ENCODE measurements around the gene MCFD2.
"Not testable (repeated sequence)": the region's sequence is repeated elsewhere in the genome, so short reads cannot be mapped to it uniquely, and the experiment has no call there.

The MCFD2 gene

DNA sequence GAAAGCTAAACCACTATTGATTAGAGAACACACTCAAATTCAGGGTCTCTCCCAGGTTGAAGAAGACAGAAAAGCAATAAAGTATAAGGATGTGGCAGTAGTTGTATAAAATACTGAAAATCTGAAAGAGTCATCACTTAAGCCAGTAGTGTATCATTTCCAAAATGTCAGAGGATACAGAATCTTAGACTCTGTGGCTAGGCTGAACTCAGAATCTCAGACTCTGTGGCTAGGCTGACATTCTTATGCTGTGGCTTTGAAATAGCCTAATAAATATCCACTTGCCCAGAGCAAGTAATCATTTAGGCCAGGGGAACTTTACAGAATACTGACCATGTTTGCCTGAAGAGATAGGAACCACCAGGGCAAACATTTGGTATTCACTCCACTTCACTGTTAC, 13.1 kb downstream of the MCFD2 start:
- no peak for DNase-seq (ENCODE audit: low read depth in 2 of 2)

DNA sequence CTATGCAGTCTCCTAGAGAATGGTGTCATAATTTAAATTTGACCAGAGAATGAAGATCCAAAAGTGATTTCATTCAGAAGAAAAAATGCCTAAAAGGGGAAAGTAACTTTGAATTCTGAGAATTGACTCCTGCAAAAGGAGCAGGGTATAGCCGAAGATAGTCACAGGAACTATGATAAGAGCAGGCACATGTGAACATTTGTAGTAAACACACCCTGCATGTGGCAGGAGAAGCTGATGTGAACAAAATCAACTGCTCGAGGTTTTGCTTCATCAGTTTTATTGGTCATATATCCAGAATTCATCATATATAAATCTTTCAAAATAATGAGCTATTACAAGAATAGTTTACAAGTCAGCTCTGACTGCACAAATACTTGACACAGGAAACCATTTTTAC, 14.0 kb downstream of the MCFD2 start:
- DNase-seq (ENCODE audit: low read depth in 2 of 2): no peak

DNA sequence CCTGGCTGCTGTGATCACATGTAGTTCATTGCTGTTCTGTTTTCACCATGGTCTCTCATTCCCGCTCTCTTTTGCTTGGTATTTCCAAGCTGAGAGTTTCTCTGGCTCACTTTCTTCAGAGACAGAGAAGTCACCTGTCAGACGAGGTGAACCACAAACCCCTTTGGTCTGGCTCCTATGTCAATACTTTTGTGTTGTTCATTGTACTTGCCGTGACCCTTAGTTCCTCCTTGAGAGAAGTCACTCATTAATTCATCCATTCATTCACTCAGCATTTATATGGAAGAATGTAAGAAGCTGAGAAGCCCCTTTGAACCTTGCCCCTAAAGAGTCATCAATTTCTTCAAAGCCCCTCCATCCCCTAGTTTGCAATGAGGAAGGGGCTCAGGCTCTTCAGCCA, 15.2 kb downstream of the MCFD2 start:
- no peak for DNase-seq (ENCODE audit: low read depth in 2 of 2)

DNA sequence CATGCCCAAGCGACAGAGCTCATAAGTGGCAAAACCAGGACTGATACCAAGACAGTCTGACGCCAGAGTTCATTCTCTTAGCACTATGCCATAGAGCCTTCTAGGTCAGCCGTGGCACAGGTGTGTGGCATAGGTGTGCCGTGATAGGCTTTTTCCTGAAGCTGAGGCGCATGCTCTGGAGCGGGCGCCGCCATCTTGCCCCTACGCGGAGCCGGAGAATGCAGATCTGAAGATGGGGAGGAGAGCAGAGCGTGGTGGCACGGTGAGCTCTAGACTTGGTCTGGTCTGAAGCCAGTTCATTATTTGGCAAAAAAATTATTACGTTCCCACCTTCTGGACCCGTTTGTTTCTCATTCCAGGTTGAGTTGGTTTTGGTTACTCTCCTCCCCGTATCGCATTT, 16.6 kb downstream of the MCFD2 start:
- DNase-seq (ENCODE audit: low read depth in 2 of 2): no peak

DNA sequence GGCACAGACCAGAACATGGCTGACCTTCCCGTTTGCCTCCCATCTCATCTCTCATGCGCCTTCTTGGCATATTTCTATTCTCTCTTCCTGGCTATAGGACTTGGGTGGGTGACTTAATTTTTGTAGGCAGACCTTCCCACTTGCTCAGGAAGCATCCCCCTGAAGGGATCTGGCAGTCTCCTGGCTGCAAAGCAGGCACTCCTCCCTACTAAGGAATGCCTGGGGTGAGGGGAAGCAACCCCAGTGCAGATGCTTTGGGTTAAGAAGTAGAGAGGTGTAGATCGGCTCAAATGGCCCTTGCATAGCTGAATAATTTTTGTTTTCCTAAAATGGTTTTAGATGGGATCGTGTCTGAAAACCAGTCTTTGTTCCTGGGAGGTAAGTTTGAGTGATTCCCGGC, 17.6 kb downstream of the MCFD2 start:
- DNase-seq (ENCODE audit: low read depth in 2 of 2): no peak

DNA sequence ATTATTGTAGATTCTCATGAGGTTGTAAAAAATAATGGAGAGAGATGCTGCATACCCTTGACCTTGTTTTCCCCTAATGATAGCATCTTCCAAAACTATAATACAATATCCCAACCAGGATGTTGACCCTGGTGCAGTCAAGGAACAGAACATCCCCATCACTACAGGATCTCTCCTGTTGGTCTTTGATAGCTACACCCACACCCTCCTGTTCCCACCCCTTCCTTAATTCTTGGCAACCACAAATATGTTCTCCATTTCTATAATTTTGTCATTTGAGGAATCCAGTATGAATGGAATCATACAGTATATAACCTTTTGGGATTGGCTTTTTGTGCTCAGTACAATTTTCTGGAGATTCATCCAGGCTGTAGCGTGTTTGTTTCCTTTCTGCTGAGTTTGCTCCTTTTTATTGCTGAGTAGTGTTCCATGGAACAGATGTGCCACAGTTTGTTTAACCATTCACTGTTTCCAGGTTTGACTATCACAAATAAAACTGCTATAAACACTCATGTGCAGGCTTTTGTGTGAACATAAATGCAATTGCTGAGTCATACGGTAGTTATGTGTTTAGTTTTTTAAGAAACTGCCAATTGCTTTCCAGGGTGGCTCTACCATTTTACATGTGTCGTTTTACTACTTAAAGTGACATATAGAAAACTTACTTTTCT, 22.2 kb downstream of the MCFD2 start:
- DNase-seq (ENCODE audit: low read depth in 2 of 2): no peak

DNA sequence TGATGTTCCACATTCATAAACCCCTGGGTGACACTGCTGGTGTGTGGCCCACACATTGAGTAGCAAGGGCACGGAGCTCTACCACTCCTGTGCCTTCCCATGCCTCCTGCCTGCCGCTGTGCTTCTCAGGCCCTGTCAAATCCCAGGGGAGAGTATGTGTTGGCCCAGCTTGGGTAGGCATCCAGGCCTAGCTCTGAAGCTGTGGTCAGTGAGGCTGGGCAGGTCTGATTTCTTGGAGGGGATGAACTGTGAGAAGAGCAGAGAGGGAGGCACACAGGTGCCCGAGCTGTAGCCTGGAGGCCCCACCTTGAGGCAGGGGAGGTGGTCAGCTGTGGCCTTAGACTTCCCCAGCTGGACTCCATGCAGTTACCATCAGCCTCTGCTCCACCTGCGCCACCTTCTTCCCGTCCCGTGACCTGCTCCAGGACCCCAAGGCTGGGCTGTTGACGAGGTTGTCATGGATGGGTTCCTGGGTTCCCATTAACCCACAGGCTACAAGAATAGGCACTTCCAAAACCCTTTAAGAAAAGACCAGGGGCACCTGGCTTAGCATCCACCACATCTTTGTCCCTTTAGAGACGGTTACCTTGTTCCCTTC, 23.6 kb downstream of the MCFD2 start:
- DNase-seq (ENCODE audit: low read depth in 2 of 2): no peak

DNA sequence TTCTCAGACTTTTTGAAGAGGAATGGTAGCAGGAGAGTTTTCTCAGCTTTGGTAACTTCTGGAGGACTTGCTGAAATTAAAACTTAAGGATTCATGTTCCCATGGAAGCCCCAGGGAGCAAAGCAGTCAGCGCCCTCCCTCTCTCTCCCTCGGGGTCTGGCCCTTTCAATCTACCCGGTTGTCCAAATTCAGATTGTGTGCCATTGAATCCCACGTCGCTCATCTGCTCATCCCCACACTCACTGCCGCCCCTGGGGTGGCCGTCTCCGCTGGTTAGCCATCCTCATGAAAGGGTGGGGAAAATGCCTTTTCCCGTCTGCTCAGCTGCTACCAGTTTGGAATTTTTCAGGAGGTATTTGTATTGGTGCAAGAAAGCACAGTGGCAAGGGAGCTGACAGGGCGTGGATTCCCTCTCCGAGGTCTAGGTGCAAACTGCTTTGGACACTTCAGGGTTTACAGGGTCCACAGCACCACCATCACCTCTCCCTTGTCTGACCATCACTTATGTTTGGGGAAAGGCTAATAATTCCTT, 27.1 kb downstream of the MCFD2 start:
- DNase-seq (ENCODE audit: low read depth in 2 of 2): no peak

DNA sequence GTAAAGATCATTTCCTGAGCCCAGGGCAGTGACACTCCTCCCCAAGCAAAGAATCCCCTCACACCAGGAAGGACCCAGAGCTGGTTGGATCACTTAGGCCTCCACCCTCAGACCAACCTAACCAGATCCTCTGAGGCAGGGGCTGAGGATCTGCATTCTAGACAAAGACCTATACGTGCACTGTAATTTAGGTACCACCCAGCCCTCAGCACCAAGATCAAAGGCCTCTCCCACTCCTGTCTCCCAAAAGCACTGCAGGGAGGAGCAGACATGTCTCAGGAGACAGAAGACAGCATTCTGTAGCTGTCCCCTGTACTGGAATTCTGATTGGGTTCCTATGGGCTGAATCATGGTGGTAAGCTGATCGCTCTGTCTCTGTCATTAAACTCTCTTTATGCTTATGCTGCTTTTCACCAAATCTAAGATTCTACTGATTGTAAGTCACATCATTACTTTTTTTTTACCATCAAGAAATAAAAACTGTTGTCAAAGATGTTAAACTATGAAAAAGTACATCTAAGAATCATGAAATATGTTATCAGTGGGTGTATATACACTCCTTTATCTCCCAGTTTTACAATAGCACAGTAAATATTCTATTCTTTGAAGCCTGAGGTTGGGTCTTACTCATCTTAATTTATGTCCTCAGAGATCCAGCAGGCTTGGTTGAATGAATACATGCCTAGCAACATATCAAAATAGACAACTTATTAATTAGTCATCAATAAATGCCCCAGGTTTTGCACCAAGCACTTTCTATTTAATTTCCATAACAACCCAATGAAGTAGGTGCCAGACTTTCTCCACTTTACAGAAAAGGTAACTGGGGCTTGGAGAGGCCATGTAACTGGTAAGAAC, 28.3 kb downstream of the MCFD2 start:
- no peak for DNase-seq (ENCODE audit: low read depth in 2 of 2)

DNA sequence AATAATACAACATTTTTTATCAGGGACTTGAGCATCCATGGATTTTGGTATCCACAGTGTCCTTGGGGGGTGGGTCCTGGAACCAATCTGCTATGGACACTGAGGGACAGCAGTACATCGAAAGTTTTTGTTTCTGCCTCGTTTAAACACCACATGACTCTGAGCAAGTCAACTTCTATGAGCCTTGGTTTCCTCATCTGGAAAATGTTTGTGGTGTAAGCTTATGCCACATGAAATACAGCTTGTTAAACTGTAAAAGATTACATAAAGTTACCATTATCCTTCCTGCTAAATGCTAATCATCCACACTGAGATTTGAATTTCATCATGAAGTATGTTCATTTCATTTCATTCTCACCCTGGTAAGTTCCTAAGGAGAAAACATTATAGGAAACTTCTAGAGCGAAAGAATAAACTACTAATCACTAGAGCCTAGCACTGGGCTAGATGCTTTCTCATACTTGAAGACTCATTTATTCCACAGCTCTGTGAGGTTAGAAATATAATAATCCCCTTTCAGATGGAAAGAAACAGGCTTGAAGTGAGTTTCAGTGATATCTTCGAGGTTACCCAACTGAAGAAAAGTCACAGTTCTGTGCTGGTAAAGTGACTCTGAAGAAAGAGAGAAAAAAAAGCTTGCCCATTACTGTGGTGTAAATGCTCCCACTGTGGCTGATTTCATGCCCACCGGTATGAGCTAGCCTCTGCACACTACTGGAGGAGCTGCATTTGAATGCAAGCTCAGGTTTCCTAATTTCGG, 29.2 kb downstream of the MCFD2 start:
- no peak for DNase-seq (ENCODE audit: low read depth in 2 of 2)

DNA sequence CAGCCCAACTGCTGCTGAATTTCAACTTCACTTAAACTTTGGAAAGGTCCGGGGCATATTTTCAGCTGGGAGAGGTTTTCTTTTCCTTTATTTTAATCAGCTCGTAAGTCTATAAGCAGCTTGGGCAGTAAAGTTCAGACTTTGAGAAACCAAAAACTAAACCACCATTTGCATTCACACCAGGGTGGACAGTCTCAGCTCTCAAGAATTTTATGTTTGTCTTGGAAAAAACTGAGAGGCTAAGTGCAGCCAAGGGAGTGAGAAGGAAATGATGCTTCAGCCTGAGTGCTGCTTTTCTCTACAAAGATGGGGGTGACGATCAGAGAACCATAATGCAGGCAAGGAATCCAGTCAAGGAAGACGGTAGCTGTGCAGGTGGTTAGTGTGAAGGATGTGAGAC, 30.2 kb downstream of the MCFD2 start:
- DNase-seq (ENCODE audit: low read depth in 2 of 2): no peak

DNA sequence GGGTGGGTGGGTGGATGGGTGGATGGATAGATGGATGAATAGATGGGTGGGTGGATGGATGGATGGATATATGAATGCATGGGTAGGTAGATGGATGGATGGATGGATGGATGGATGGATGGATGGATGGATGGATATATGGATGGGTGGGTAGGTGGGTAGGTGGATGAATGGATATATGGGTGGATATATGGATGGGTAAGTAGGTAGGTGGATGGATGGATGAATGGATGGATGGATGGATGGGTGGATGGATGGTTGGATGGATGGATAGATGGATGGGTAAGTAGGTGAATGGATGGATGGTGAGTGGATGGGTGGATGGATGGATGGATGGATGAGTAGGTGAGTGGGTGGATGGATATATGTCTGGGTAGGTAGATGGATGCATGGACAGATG, 36.1 kb downstream of the MCFD2 start:
- no peak for DNase-seq (ENCODE audit: low read depth in 2 of 2)

DNA sequence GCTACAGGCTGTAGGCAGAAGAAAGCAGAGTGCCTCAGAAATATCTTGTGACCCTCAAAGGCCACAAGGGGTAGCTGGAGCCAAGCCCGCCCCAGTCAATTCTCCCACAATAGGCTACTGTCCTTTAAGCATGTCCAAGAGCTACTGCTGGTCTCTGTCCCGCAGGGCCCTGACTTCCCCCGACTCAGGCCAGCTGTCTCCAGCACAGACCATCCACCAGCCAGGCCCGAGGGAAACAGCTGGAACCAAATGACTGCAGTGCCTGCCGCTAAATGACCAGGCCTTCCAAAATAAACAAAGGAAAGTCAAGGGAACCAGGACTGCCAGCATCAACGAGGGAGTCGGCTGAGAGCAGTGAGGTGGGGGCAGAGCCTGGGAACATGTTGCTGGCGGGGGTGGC, 36.7 kb downstream of the MCFD2 start:
- no peak for DNase-seq (ENCODE audit: low read depth in 2 of 2)

DNA sequence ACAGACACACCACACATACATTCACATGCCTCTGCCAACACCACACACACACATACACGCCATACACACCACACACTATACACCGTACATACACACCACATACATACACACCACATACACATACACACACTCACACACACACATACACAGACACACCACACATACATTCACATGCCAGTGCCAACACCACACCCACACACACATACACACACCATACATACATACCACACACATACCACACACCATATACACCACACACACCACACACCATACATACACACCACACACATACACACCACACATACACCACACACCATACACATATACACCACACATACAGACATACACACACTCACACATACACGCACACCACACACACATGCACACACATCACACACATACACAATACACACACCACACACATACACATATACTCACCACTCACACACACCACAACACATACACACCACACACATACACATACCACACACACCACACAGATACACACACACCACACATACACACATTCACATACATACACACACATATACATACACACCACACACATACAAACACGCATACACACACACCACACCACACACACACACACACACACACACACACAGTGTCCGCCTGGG, 37.2 kb downstream of the MCFD2 start:
- no peak for DNase-seq (ENCODE audit: low read depth in 2 of 2)

DNA sequence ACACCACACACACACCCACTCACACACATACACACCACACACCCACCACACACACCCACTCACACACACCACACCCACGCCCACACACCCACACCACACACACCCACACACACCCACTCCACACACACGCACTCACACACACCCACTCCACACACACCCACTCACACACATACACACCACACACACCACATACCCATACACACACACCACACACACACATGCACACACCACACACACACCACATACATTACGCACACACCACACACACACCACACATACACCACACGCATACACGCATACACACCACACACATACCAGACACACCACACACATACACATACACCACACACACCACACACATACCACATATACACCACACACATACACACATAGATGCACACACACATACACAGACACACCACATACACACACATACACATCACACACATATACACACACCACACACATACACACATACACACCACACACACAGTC, 37.9 kb downstream of the MCFD2 start:
- no peak for DNase-seq (ENCODE audit: low read depth in 2 of 2)

DNA sequence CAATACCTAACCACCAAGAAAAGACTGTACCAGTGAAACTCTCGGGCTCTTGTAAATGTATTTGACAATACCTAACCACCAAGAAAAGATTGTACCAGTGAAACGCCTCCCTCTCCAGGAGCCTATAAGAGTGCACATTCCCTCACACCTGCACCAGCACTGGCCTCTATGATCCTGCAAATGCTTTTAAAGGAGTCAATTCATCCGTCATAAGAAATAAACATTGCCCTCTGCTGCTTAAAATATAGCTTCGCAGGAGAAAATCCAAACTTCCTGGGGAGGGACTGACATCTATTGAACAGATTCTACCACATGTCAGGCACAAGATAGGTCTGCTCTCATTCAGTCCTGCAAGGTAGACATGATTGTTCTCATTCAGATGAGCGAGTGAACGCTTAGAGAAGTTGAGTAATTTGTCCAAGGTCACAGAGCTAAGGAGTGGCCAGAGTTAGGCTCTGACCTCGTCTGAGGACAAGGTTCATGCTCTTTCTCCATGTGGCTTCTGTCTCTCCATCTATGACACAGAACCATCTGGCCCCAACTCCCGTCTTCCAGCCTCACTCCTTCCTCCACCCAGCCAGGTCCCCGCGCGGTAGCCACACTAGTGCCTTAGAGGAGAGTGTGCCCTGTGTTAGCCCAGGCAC, 38.7 kb downstream of the MCFD2 start:
- DNase-seq (ENCODE audit: low read depth in 2 of 2): no peak

DNA sequence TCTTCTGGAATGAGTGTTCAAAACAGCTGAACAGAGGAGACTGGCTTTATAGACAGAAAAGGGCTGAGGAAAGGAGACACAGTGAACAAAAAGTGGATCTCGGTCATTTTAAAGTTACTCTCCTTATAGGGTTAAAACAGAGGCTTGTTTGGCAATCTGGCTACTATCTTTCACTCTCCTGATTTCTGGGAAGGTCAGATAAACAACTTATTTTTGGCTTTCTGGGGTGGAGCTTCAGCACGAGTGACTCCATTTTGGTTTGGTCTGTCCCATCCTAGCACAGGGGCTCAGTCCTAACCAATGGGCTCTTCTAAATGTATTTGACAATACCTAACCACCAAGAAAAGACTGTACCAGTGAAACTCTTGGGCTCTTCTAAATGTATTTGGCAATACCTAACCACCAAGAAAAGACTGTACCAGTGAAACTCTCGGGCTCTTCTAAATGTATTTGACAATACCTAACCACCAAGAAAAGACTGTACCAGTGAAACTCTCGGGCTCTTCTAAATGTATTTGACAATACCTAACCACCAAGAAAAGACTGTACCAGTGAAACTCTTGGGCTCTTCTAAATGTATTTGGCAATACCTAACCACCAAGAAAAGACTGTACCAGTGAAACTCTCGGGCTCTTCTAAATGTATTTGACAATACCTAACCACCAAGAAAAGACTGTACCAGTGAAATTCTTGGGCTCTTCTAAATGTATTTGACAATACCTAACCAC, 39.5 kb downstream of the MCFD2 start:
- DNase-seq (ENCODE audit: low read depth in 2 of 2): not testable (repeated sequence)

DNA sequence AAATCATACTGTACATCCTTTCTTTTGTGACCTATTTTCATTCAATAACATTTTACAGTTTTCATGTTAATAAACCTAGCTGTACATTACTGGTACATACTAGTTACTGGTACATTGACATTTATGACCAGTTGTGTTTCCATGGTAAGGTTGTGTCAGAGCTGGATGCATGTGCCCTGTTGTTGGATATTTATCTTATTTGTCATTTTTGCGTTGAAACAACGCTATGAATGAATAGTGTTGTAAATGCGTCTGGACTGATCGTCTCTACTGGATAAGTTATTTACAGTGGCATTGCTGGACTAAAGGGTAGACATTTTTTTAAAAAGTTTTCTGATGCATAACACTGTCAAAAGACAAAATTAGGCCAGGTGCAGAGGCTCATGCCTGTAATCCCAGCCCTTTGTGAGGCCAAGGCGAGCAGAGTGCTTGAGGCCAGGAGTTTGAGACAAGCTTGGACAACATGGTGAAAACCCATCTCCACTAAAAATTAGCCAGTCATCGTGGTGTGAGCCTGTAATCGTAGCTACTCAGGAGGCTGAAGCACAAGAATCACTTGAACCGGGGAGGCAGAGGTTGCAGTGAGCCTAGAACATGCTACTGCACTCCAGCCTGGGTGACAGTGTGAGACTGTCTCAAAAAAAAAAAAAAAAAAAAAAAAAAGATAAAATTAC, 40.2 kb downstream of the MCFD2 start:
- no peak for DNase-seq (ENCODE audit: low read depth in 2 of 2)

DNA sequence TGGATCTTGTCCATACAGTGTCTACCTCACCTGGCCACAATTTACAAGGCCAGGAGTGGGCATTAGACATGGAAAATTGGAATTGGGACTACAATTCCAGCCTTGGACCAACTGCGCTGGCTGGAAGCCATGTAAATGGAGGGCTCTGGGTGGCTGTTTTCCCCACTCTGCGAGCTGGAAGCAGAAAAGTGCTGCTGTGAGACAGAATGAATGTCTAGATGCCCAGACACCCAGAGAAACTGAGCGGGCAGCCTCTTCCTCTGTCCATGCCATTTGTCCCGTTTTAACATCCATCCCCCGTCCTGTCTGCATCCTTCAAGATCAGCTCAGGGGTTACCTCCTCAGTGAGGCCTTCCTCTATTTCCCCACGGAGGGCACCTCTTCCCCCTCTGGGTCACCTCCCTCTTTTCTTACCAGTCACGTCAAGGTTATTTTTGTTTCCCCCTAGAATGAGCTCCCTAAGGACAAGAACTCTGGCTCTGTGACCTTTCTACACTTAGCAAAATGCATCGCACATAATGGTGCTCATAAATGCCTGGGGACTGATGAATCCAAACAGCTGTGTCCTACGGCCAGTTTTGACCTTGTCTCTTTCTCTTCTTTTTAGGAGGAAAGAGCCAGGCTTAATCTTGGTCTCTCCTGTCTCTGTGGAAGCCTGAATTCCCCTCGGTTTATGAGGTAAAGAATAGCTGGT, 41.2 kb downstream of the MCFD2 start:
- no peak for DNase-seq (ENCODE audit: low read depth in 2 of 2)

Data from stimulated activated CD4-positive, alpha-beta T cell treated with anti-CD3 and anti-CD28 coated beads, Interleukin-12 subunit alpha, Interleukin-12 subunit beta, amount 100 ng/mL, for 24 hours (primary cell).